H1 (cell line): ENCODE data around the gene SV2C. TPM values are rescaled to one million over a fixed set of nuclear protein-coding genes. Genes with fewer than 3 reads are reported as not detected.

Experiments used
- CTCF ChIA-PET: fragments of 300-600 bp; sonication (Branson Sonifier 250); formaldehyde crosslinking; loops from one replicate; lab custom pipeline; 2021; ENCODE audit not compliant: partially characterized antibody; lab: Charles Lee
- POLR2A ChIA-PET: fragments of 300-600 bp; sonication (Branson Sonifier 250); formaldehyde crosslinking; loops from one replicate; lab custom pipeline; 2021; ENCODE audit warnings: inconsistent platforms; ENCODE audit not compliant: partially characterized antibody; lab: Charles Lee
- DNase-seq, 2 experiments: peaks; one replicate each; pipeline versions ENCODE4 v3.0.0 to v3.0.0-alpha.2; 2010 to 2022; ENCODE audit warnings: low spot score in 2 of 2, low read depth in 1 of 2, mixed read lengths in 1 of 2
- FAIRE-seq: peaks from 2 replicates; lab custom pipeline; 2011; peaks lifted over from hg19 to GRCh38; lab: Jason Lieb, UNC
- H2AFZ ChIP-seq: 2 replicates; pipeline ENCODE4 v1.8.1; 2012; ENCODE audit warnings: low read length, inconsistent platforms
- H2AK5ac ChIP-seq: 2 replicates; pipeline ENCODE4 v1.6.1; 2013; ENCODE audit warnings: low read depth, low read length
- H2BK120ac ChIP-seq: replicated peaks from 2 replicates; pipeline ENCODE3; 2013; ENCODE audit warnings: low read depth, low read length, inconsistent platforms
- H2BK12ac ChIP-seq: 2 replicates; pipeline ENCODE4 v1.6.1; 2013; ENCODE audit warnings: low read depth, low read length
- H2BK15ac ChIP-seq: 2 replicates; pipeline ENCODE4 v1.6.1; 2013; ENCODE audit warnings: low read length
- H2BK20ac ChIP-seq: 2 replicates; pipeline ENCODE4 v1.6.1; 2013; ENCODE audit warnings: low read length
- H2BK5ac ChIP-seq: 2 replicates; pipeline ENCODE4 v1.6.1; 2013; ENCODE audit warnings: low read depth, low read length
- H3K14ac ChIP-seq: 2 replicates; pipeline ENCODE4 v1.6.1; 2013; ENCODE audit warnings: inconsistent platforms; ENCODE audit not compliant: insufficient read length
- H3K18ac ChIP-seq: 2 replicates; pipeline ENCODE4 v1.6.1; 2013; ENCODE audit warnings: low read length; ENCODE audit errors: extremely low read depth
- H3K23ac ChIP-seq: 2 replicates; pipeline ENCODE4 v1.6.1; 2013; ENCODE audit warnings: inconsistent platforms; ENCODE audit not compliant: insufficient read length
- H3K23me2 ChIP-seq: 2 replicates; pipeline ENCODE4 v1.6.1; 2013; ENCODE audit warnings: low read depth, low read length
- H3K27ac ChIP-seq: 2 replicates; pipeline ENCODE4 v1.6.1; 2011; ENCODE audit warnings: low read depth, low read length, inconsistent platforms
- H3K27me3 ChIP-seq, 4 experiments: replicated peaks in 1 of 4; 1 replicate in 1 of 4; 2 replicates in 3 of 4; pipeline versions ENCODE4 v1.6.1 to v1.8.1; 2011 to 2013; ENCODE audit warnings: low read length in 3 of 4, mild to moderate bottlenecking in 3 of 4, inconsistent platforms in 2 of 4, mixed read lengths in 2 of 4, moderate library complexity in 1 of 4; ENCODE audit not compliant: control insufficient read depth in 3 of 4, insufficient read depth in 3 of 4; ENCODE audit errors: extremely low read depth in 1 of 4
- H3K36me3 ChIP-seq, 4 experiments: 2 replicates each; pipeline versions ENCODE4 v1.6.1 to v1.8.1; 2011 to 2013; ENCODE audit warnings: mild to moderate bottlenecking in 4 of 4, low read length in 3 of 4, moderate library complexity in 2 of 4, control low read depth in 1 of 4, inconsistent platforms in 1 of 4; ENCODE audit not compliant: insufficient read depth in 4 of 4, control insufficient read depth in 2 of 4
- H3K4ac ChIP-seq: replicated peaks from 2 replicates; pipeline ENCODE3; 2013; ENCODE audit warnings: low read length, low read depth, mixed read lengths, inconsistent platforms; ENCODE audit not compliant: insufficient read length
- H3K4me1 ChIP-seq, 4 experiments: replicated peaks in 1 of 4; 1 replicate in 1 of 4; 2 replicates in 3 of 4; pipeline versions ENCODE4 v1.6.1 to v1.8.1; 2011 to 2013; ENCODE audit warnings: low read length in 3 of 4, inconsistent platforms in 2 of 4, mixed read lengths in 1 of 4; ENCODE audit not compliant: insufficient read depth in 4 of 4, control insufficient read depth in 3 of 4
- H3K4me2 ChIP-seq, 2 experiments: 2 replicates each; pipeline versions ENCODE4 v1.6.1 to v1.8.1; 2011 to 2013; ENCODE audit warnings: low read depth in 2 of 2, low read length in 2 of 2, control low read depth in 1 of 2, inconsistent platforms in 1 of 2, mild to moderate bottlenecking in 1 of 2; ENCODE audit not compliant: insufficient read depth in 1 of 2
- H3K4me3 ChIP-seq, 4 experiments: fragments of 200-600, 300-600 bp in 1 of 4; sonication (generic), shearing (Covaris generic), sonication (Bioruptor Twin) in 1 of 4; 2 replicates each; pipeline versions ENCODE4 v1.5.1 to v1.8.1; 2011 to 2016; ENCODE audit warnings: low read length in 4 of 4, low read depth in 3 of 4, control low read depth in 2 of 4, inconsistent platforms in 2 of 4, mild to moderate bottlenecking in 2 of 4, mixed read lengths in 1 of 4, moderate library complexity in 1 of 4; ENCODE audit not compliant: insufficient read depth in 2 of 4; ENCODE audit errors: extremely low read depth in 1 of 4
- H3K56ac ChIP-seq: replicated peaks from 2 replicates; pipeline ENCODE3; 2013; ENCODE audit warnings: low read depth, mild to moderate bottlenecking, mixed read lengths, low read length, inconsistent platforms; ENCODE audit not compliant: insufficient read length
- H3K79me1 ChIP-seq: 2 replicates; pipeline ENCODE4 v1.6.1; 2013; ENCODE audit warnings: low read depth, low read length, control low read depth
- H3K79me2 ChIP-seq, 2 experiments: 2 replicates each; pipeline versions ENCODE4 v1.6.1 to v1.8.1; 2012 to 2013; ENCODE audit warnings: low read length in 2 of 2, mild to moderate bottlenecking in 2 of 2, inconsistent platforms in 1 of 2; ENCODE audit not compliant: insufficient read depth in 2 of 2, control insufficient read depth in 1 of 2
- H3K9ac ChIP-seq, 4 experiments: replicated peaks in 1 of 4; 1 replicate in 1 of 4; 2 replicates in 3 of 4; pipeline versions ENCODE4 v1.6.1 to v1.8.1; 2011 to 2013; ENCODE audit warnings: low read depth in 3 of 4, low read length in 3 of 4, control low read depth in 2 of 4, mild to moderate bottlenecking in 2 of 4, moderate library complexity in 2 of 4, inconsistent platforms in 1 of 4; ENCODE audit errors: extremely low read depth in 1 of 4
- H3K9me3 ChIP-seq, 2 experiments: 2 replicates each; pipeline versions ENCODE4 v1.6.1 to v1.8.1; 2012 to 2013; ENCODE audit warnings: mild to moderate bottlenecking in 2 of 2, moderate library complexity in 2 of 2, control low read depth in 1 of 2, inconsistent platforms in 1 of 2, low read depth in 1 of 2, low read length in 1 of 2, mixed read lengths in 1 of 2; ENCODE audit not compliant: insufficient read depth in 2 of 2
- H4K20me1 ChIP-seq, 2 experiments: replicated peaks in 1 of 2; 2 replicates each; pipeline versions ENCODE3 to v1.8.1; 2011 to 2013; ENCODE audit warnings: inconsistent platforms in 2 of 2, low read length in 2 of 2, mild to moderate bottlenecking in 1 of 2; ENCODE audit not compliant: insufficient read depth in 2 of 2, control insufficient read depth in 1 of 2
- H4K5ac ChIP-seq: 2 replicates; pipeline ENCODE4 v1.6.1; 2013; ENCODE audit warnings: low read length, low read depth, mixed read lengths, inconsistent platforms; ENCODE audit not compliant: insufficient read length
- H4K8ac ChIP-seq: 2 replicates; pipeline ENCODE4 v1.8.0; 2013; ENCODE audit warnings: mild to moderate bottlenecking, moderate library complexity, low read length, inconsistent platforms; ENCODE audit not compliant: insufficient read depth; ENCODE audit errors: extremely low read depth
- H4K91ac ChIP-seq: replicated peaks from 2 replicates; pipeline ENCODE3; 2013; ENCODE audit warnings: low read length, mixed read lengths, inconsistent platforms; ENCODE audit not compliant: insufficient read length
- BACH1 ChIP-seq: IDR thresholded peaks from 2 replicates; pipeline ENCODE4 v1.6.1; 2012; ENCODE audit warnings: low read length, improper control_type of control experiment
- BRCA1 ChIP-seq: IDR thresholded peaks from 2 replicates; pipeline ENCODE4 v1.6.1; 2012; ENCODE audit warnings: low read depth, low read length, improper control_type of control experiment
- EGR1 ChIP-seq: IDR thresholded peaks from 2 replicates; pipeline ENCODE4 v1.6.1; 2011; ENCODE audit warnings: low read depth, low read length, borderline replicate concordance
- FOSL1 ChIP-seq: IDR thresholded peaks from 2 replicates; pipeline ENCODE4 v1.6.1; 2011; ENCODE audit warnings: mild to moderate bottlenecking, low read depth, low read length, moderate library complexity; ENCODE audit not compliant: insufficient read depth
- GTF2F1 ChIP-seq: IDR thresholded peaks from 2 replicates; pipeline ENCODE4 v1.6.1; 2012; ENCODE audit warnings: low read depth, low read length, improper control_type of control experiment, borderline replicate concordance
- HDAC6 ChIP-seq: IDR thresholded peaks from one replicate; pipeline ENCODE4 v1.7.1; 2012; ENCODE audit warnings: low read depth, mild to moderate bottlenecking, inconsistent platforms, low read length, moderate library complexity
- JUND ChIP-seq: IDR thresholded peaks from 2 replicates; pipeline ENCODE4 v1.6.1; 2011; ENCODE audit warnings: mild to moderate bottlenecking, improper control_type of control experiment, low read length
- KDM1A ChIP-seq: fragments of 200-600, 300-600 bp; sonication (generic); IDR thresholded peaks from 2 replicates; pipeline ENCODE4 v1.7.1; 2016; ENCODE audit warnings: mild to moderate bottlenecking, low read length, borderline replicate concordance
- KDM4A ChIP-seq: IDR thresholded peaks from one replicate; pipeline ENCODE4 v1.7.1; 2012; ENCODE audit warnings: low read depth, mild to moderate bottlenecking, moderate library complexity, low read length, inconsistent platforms; ENCODE audit not compliant: severe bottlenecking
- KDM5A ChIP-seq: fragments of 200-600 bp; IDR thresholded peaks from 2 replicates; pipeline ENCODE4 v1.7.1; 2012; ENCODE audit warnings: mild to moderate bottlenecking, low read length, inconsistent platforms, mixed read lengths
- POLR2A ChIP-seq, 2 experiments: IDR thresholded peaks; 1 replicate in 1 of 2; 2 replicates in 1 of 2; pipeline ENCODE4 v1.6.1; 2011; ENCODE audit warnings: low read depth in 2 of 2, low read length in 2 of 2, mild to moderate bottlenecking in 2 of 2; ENCODE audit errors: control extremely low read depth in 1 of 2
- RAD21 ChIP-seq, 2 experiments: IDR thresholded peaks in 1 of 2; conservative IDR thresholded peaks in 1 of 2; 2 replicates each; pipeline ENCODE4 v1.6.1; 2011; ENCODE audit warnings: low read depth in 2 of 2, low read length in 2 of 2, improper control_type of control experiment in 1 of 2, inconsistent platforms in 1 of 2, mild to moderate bottlenecking in 1 of 2, moderate library complexity in 1 of 2
- RXRA ChIP-seq: IDR thresholded peaks from 2 replicates; pipeline ENCODE4 v1.6.1; 2011; ENCODE audit warnings: low read depth, mild to moderate bottlenecking, low read length, moderate library complexity; ENCODE audit not compliant: insufficient read depth
- SP2 ChIP-seq: IDR thresholded peaks from 2 replicates; pipeline ENCODE4 v1.6.1; 2012; ENCODE audit warnings: mild to moderate bottlenecking, low read length, inconsistent platforms
- SUZ12 ChIP-seq: fragments of 200-600 bp; sonication (generic); IDR thresholded peaks from 2 replicates; pipeline ENCODE4 v1.6.1; 2012; ENCODE audit warnings: mild to moderate bottlenecking, inconsistent platforms, low read length, moderate library complexity, mixed read lengths
- TAF7 ChIP-seq: optimal IDR thresholded peaks from 2 replicates; pipeline ENCODE3; 2011; ENCODE audit warnings: low read depth, mild to moderate bottlenecking, inconsistent platforms, low read length, moderate library complexity, borderline replicate concordance
- WGBS, 2 experiments: shearing (Covaris generic) in 1 of 2; methylation state at CpG; one replicate each; pipeline versions ENCODE4 v1.1.6 to v1.1.7; 2013 to 2015; ENCODE audit warnings: low lambda C conversion rate in 2 of 2, mixed read lengths in 2 of 2, inconsistent platforms in 1 of 2, low coverage in 1 of 2, missing lambda C conversion rate in 1 of 2; ENCODE audit not compliant: insufficient replicate concordance in 2 of 2, insufficient coverage in 1 of 2, insufficient read length in 1 of 2; ENCODE audit errors: extremely low coverage in 1 of 2, missing lambda C conversion rate in 1 of 2; 5-methylcytosine and 5-hydroxymethylcytosine counted together
- polyA plus RNA-seq, 7 experiments: library from polyadenylated mRNA; depleted of rRNA in 3 of 7; stranded (reverse) in 5 of 7; unstranded in 2 of 7; fragments of >200 nt in 5 of 7; fragments of 200-250 nt in 2 of 7; gene quantifications; 1 replicate in 5 of 7; 2 replicates in 1 of 7; 4 replicates in 1 of 7; pipeline versions ENCODE4 v1.2.1 to v1.2.3, GENCODE V29; 2011 to 2013; ENCODE audit warnings: missing spikeins in 2 of 7, mixed read lengths in 2 of 7
- total RNA-seq: library from RNA; stranded (reverse); fragmentation: NEBNext Ultra II Directional; extraction: Animal tissue kit (Norgen Biotek cat#: 25700); gene quantifications from 2 replicates; pipeline ENCODE4 v1.2.1, GENCODE V29; 2021

SV2C gene
- total and polyA plus RNA-seq, 2 of the 8 experiments (the other 6 are each of a cell fraction or from before 2014, with no cell fraction given) = 0.08 to 0.24 TPM

DNA sequence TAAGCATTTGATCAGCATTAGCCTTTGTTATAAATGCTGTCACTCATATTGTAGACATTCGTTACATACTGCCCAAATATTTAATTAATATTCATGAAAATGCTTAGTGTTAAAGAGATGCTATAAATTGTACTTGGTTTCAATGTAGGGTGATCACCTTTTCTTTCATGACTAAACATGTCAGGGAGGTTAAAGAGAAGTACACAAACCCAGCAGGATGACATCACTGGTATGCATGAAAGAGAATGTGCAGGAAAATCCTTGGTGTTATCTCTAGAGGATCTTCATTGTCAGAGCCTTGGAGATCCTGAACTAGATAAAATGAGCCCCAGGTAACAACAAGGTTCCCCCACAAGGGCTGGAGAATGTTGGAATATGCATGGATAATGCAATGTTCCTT, 33.0 kb upstream of the SV2C start:
- 88% methylated on average over 1 of the region's 1 CpG; no CpG with 5 or more reads in 1 of the 2 experiments for WGBS, 2 experiments
- CTCF ChIA-PET = no interaction called here
- no peaks in the 10 kb centered on the region for H3K79me1 ChIP-seq
- no peaks in the 10 kb centered on the region for H3K4me1 ChIP-seq
- H2BK12ac ChIP-seq = no peak overlapping the region
- no peak overlapping the region for H3K4me2 ChIP-seq
- no peak overlapping the region for H2BK15ac ChIP-seq
- H3K23me2 ChIP-seq = no peaks in the 10 kb centered on the region
- H3K4me3 ChIP-seq = no peak overlapping the region
- no peak overlapping the region for H4K91ac ChIP-seq
- H2AFZ ChIP-seq = no peak overlapping the region
- no peak overlapping the region for H4K8ac ChIP-seq
- DNase-seq (no peak), FAIRE-seq (no peak)
- no peak overlapping the region for H2BK20ac ChIP-seq
- no peak overlapping the region for H4K5ac ChIP-seq
- no peaks in the 10 kb centered on the region for H3K27me3 ChIP-seq
- no peaks in the 10 kb centered on the region for H3K36me3 ChIP-seq
- H4K20me1 ChIP-seq = no peaks in the 10 kb centered on the region
- POLR2A ChIA-PET = no interaction called here
- H3K56ac ChIP-seq = no peak overlapping the region
- H2BK120ac ChIP-seq = no peak overlapping the region
- no peak overlapping the region for H3K23ac ChIP-seq
- no peak overlapping the region for H3K18ac ChIP-seq
- no peak overlapping the region for H2BK5ac ChIP-seq
- no peaks in the 10 kb centered on the region for H3K9me3 ChIP-seq
- no peaks in the 10 kb centered on the region for H3K79me2 ChIP-seq
- no peak overlapping the region for H3K9ac ChIP-seq
- no peak overlapping the region for H3K14ac ChIP-seq
- H3K27ac ChIP-seq = no peak overlapping the region
- no peak overlapping the region for H2AK5ac ChIP-seq
- no peak overlapping the region for H3K4ac ChIP-seq
- TF ChIP-seq BACH1 (no peak), KDM1A (no peak), KDM5A (no peak), POLR2A (IDR thresholded peaks at IDR 0.05; ENCODE audit: control extremely low read depth in 1 of 2, low read depth in 2 of 2, low read length in 2 of 2) (no peak), SUZ12 (no peak), BRCA1 (no peak), EGR1 (no peak), JUND (no peak), KDM4A (no peak), TAF7 (no peak), RXRA (no peak), GTF2F1 (no peak), FOSL1 (no peak), HDAC6 (no peak), RAD21 (IDR thresholded peaks at IDR 0.05 in 1 of 2, conservative IDR thresholded peaks at IDR 0.05 in 1 of 2; ENCODE audit: low read depth in 2 of 2, low read length in 2 of 2) (no peak), SP2 (no peak)
